Raji (cell line): ENCODE data around the gene OLFML2B.

Experiments
- POLR2A ChIP-seq: IDR thresholded peaks from 2 replicates; pipeline ENCODE4 v1.6.1; 2011; ENCODE audit warnings: low read depth, low read length, control low read depth; ENCODE audit not compliant: insufficient read depth

The OLFML2B gene

GRCh38 chr1:161997152-161997551, 26.5 kb downstream of the OLFML2B start:
- no peak for TF ChIP-seq POLR2A

DNA sequence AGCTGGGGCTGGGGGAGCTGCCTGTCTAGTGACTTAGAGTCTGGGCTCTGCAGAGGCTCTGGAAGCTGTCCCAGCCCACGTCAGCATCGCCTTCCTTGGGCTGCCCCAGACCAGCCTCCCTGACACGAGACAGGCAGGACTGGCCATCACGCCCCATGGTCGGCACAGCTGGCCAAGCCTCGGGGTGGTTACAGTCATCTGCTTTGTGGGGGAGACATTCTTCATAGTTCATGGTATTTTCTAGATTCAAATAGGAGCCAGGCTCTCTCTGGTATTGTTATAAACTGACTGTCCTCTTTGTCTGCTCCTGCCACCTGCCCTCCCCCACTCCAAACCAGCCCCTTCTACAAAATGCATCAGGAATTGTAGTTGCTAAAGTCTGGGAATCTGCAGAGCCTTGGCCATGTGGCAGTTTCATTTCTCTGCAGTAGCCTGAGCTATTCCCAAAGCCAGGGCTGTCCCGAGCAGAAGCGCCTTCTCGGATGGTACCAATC, 29.4 kb downstream of the OLFML2B start:
- TF ChIP-seq POLR2A, result no peak

DNA sequence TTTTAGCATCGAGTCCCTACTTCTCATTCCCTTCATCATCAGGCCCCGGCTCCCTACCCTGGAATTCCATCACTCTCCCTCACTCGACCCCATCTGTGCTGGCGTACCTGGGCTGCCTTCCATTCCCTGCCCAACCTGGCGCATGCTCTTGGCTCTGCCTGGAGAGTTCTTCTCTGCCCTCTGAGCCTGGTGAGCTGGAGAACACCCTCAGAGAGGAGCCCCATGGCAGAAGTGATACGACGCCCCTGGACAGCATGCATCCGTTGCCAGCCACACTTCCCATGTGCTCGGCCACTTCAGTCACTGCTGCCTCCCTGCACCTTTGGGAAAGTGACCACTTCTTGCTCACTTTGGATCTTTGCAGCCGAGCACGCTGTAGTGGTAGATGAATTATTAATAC, 30.1 kb downstream of the OLFML2B start:
- TF ChIP-seq POLR2A, result no peak

DNA sequence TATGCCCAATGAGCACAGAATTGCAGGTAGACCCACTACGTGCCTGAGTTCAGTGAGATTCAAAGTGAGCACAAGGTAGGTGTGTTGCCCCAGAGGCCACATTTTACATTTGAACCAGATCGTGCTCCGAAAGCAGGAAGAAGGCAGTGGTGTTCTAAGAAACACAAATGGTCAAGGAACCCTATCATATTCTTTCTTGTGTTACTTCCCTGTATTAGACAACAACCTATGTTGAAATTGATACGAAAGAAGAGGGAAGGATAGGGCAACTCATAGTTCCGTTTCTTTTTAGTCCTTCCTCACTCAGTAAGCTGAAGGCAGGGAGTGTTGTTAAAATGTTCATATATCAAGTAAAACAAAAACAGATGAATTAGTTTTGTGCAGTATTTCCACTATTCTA, 33.9 kb downstream of the OLFML2B start:
- no peak for TF ChIP-seq POLR2A

- no peak for TF ChIP-seq POLR2A
These were observed 34.6 kb downstream of the OLFML2B start for GRCh38 chr1:161989108-161989507.

- no peak for TF ChIP-seq POLR2A
These were observed 35.3 kb downstream of the OLFML2B start for GRCh38 chr1:161988413-161988812.

DNA sequence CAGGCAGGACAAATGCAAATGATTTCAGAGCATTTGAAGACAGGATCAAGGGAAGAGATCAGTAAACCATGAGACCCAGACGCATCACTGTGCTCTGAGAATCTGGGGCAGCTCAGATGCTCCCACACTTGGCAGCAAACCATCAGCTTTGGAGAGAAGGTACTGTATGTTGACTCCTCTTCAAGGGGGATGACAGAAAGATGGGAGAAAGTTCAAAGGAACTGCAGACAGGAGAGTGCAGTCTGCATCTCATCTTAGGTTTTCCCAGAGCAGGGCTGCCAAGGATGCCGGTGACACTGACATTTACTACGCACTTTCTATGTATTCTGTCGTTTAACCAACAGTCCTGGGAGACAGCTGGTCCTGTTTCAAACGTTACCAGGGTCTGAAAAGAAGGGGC, 35.8 kb downstream of the OLFML2B start:
- no peak for TF ChIP-seq POLR2A

DNA sequence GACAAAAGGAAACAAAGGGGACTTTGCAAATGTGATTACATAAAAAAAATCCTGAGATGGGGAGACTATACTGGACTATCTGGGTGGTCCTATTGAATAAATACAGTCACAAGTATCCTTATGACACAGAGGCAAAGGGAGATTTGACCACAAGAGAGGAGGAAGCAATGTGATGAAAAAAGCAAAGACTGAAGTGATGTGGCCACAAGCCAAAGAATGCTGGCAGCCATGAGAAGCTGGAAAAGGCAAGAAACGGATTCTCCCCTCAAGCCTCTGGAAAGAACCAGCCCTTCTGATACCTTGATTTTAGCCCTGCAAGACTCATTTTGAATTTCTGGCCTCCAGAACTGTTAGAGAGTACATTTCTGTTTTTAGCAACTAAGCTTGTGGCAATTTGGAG, 36.4 kb downstream of the OLFML2B start:
- TF ChIP-seq POLR2A, result no peak

DNA sequence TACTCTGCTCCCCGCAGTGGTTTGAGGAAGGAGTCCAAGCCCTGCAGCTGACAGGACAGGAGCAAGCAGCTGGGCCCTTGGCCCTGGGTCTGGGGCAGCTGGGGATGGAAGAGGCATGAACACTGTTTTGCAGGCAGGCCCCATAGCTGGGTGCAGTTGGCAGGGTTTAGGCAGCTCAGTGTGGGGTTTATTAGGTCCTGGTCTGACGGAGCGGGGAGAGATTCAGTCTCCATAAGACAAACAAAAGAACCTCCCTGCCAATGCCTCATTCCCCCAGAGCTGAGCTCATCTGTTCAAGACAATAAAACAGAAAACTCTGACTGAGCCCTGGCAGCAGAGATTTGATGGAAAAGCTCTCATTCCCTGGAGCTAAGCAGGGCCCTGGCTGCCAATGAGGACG, 37.3 kb downstream of the OLFML2B start:
- TF ChIP-seq POLR2A, result no peak

DNA sequence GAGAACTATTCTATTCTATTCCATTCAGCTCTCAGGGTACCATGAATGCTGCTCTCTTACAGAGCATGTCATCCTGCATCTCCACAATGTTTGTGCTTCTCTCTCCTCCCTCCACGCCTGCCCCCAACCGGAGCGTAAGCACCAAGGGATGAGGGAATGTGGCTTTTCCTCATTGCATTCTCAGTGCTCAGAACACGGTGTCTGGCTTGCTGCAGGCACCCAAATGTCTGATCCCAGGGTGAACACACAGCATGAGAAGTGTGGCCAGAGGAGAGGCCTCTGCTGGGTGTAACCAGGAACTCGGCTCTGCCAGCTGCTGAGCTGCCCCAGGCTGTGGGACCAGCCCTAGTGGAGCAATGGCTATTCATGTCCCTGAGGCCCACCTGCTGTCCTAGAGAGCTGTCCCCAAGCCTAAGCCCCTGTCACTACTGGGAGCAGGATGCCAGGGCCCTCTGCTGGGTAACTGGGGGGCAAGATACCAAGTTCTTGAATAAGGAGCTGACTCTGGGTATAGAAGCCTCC, 38.3 kb downstream of the OLFML2B start:
- TF ChIP-seq POLR2A, result no peak

- TF ChIP-seq POLR2A, result no peak
These were observed 39.9 kb downstream of the OLFML2B start for GRCh38 chr1:161983725-161984124.

DNA sequence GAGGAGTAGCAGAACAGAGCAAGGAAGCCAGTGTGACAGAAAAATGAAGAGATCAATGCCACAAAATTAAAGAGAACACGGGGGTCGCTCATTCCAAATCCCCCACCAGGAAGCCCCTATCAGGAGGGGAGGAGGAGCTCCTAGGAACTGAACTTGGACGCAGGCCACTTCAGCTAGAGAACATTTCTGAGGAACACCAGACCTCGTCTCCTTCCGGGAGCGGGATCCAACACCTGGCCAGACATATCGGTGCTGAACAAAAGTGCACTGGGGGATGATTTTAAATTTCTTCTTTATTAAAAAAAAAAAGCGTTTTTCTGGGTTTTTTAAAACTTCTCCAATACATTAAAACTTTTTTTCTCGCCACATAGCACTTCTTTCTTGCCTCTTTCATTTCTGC, 40.8 kb downstream of the OLFML2B start:
- TF ChIP-seq POLR2A, result no peak

- no peak for TF ChIP-seq POLR2A
These were observed 41.2 kb downstream of the OLFML2B start for GRCh38 chr1:161982507-161982895.

- TF ChIP-seq POLR2A, result no peak
These were observed 41.7 kb downstream of the OLFML2B start for GRCh38 chr1:161981735-161982506.

DNA sequence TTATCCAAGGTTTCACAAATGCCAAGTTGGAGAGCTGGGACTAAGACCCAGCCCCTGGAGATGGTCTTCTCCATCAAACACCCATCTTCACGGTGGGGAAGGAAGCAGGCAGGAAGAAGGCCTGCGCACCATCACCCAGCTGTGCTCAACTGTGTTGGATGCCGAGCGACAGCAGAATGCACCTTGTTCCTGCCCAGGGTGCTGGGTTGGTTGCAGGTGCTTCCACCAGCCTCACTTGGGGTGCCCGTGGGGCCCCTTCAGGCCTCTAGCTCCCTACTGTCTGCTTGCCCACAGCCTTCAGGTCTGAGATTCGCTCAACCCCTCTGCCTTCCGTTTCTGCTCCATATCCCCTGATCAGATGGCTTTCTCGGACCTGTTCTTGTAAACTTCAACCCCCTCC, 42.5 kb downstream of the OLFML2B start:
- no peak for TF ChIP-seq POLR2A

GRCh38 chr1:161978011-161978790, 45.5 kb downstream of the OLFML2B start:
- TF ChIP-seq POLR2A, result no peak

DNA sequence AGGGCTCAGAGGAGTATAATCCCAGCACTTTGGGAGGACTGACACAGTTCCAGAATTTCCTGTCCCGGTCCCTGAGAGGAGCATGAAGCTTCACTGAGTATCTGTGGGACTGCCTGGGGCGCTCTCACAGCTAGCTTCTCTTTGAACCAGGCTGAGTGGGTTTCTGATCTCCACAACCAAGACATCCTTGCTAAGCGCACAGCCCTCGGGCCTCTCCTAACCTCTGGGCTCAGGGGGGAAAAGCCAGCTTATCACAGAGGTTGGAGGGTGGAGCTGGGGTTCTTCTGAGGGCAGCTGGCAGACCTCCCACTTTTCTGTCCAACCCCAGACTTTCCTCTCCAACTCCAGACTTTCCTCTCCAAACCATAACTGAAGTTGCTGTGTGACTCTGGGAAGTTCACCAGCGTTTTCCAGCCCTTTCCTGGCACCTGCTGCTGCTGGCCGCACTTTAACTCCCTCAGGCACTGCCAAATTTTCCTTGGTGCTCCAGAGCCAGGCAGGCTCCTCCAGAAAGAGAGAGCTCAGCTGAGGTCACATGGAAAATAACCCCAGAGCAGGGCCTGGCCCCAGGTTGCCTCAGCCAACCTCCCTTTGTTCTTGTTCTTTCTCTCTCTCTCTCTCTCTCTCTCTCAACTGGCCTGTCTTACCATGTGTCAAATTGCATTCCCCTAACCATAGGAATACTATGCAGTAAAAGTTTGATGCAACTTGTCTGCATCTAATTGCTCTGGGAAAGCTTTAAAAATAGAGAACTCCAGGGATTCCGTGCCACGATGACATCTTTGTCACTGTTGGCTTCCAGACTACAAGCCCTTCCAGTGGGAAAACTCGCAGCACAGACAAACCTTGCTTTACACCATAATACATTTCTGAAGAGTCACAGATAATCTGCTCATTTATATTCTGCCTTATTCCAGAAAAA, 49.5 kb downstream of the OLFML2B start:
- TF ChIP-seq POLR2A, result no peak
